Measurements from ENCODE around the gene SLC12A5. TPM values are rescaled to one million over a fixed set of nuclear protein-coding genes. Genes with fewer than 3 reads are reported as not detected.

The SLC12A5 gene
- total RNA-seq, 1 donor from 2014 or later: 5.1 TPM

DNA sequence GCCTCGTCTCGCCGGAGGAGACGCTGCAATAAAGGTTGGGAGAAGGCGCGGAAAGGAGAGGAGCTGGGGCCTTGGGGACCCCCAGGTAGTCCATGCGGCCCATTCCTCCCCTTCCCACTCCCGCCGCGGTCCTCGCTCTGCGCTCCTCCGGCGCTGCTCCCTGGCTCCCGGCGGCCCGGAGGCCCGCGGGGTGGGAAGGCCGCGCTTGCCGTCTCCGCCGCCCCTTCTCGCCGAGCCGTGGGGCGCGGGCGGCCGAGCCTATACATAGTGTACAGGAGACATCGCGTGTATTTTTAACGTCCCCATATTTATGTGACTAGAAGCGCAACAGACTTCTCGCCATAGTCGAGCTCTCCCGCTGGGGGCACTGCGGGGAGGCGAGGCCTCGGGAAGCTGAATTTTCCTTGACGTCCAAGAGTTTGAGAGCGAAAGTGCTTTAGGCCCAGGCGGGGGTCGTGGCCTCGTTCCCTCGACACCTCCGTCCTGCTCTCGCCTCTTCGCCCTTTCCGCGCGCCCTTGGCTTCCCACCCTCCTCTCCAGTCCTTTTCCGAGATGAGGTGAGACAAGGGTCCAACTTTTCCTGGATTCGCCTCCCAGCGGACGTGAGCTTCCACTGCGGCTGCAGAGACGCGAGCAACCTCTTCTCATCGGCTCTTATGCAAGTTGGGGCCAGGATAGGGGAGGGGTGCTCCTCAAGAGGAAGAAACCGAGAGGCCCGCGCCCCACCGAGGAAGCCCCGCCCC lies 29.0 kb downstream of the SLC12A5 start:
- Mint-ChIP-seq H3K27ac (no peak overlapping the region), H3K4me1 (ENCODE audit: unreplicated experiment) (no peaks in the 10 kb centered on the region), H3K4me3 (peak overlapping the region; percentile 78), H3K9me3 (no peaks in the 10 kb centered on the region), H3K36me3 (peaks cover 28% of the 10 kb centered on the region), H3K27me3 (peaks cover 70% of the 10 kb centered on the region)
- DNase-seq (ENCODE audit: extremely low spot score, unreplicated experiment): peak; percentile 68
- TF ChIP-seq, protein P1, sequence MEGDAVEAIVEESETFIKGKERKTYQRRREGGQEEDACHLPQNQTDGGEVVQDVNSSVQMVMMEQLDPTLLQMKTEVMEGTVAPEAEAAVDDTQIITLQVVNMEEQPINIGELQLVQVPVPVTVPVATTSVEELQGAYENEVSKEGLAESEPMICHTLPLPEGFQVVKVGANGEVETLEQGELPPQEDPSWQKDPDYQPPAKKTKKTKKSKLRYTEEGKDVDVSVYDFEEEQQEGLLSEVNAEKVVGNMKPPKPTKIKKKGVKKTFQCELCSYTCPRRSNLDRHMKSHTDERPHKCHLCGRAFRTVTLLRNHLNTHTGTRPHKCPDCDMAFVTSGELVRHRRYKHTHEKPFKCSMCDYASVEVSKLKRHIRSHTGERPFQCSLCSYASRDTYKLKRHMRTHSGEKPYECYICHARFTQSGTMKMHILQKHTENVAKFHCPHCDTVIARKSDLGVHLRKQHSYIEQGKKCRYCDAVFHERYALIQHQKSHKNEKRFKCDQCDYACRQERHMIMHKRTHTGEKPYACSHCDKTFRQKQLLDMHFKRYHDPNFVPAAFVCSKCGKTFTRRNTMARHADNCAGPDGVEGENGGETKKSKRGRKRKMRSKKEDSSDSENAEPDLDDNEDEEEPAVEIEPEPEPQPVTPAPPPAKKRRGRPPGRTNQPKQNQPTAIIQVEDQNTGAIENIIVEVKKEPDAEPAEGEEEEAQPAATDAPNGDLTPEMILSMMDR (conservative IDR thresholded peaks at IDR 0.05): peak; percentile 73

- Mint-ChIP-seq H3K4me1 (ENCODE audit: unreplicated experiment) (no peaks in the 10 kb centered on the region), H3K9me3 (no peaks in the 10 kb centered on the region), H3K27me3 (peaks cover 66% of the 10 kb centered on the region), H3K4me3 (peak overlapping the region; percentile 78), H3K27ac (no peak overlapping the region), H3K36me3 (peaks cover 34% of the 10 kb centered on the region)
- TF ChIP-seq, protein P1 (conservative IDR thresholded peaks at IDR 0.05): no peak
- DNase-seq (ENCODE audit: extremely low spot score, unreplicated experiment): peak; percentile 72
Observed at GRCh38 chr20:46058599-46059281, 29.7 kb downstream of the SLC12A5 start.

- no peak for DNase-seq (ENCODE audit: extremely low spot score, unreplicated experiment)
- no peaks in the 10 kb centered on the region for H3K4me1 Mint-ChIP-seq (ENCODE audit: unreplicated experiment)
- no peaks in the 10 kb centered on the region for H3K9me3 Mint-ChIP-seq
- no peak overlapping the region for H3K27ac Mint-ChIP-seq
- TF ChIP-seq, protein P1 (conservative IDR thresholded peaks at IDR 0.05): no peak
- peaks cover 52% of the 10 kb centered on the region for H3K27me3 Mint-ChIP-seq
- no peak overlapping the region for H3K4me3 Mint-ChIP-seq
- H3K36me3 Mint-ChIP-seq: peaks cover 50% of the 10 kb centered on the region
Observed at GRCh38 chr20:46060301-46060881, 31.4 kb downstream of the SLC12A5 start.

DNA sequence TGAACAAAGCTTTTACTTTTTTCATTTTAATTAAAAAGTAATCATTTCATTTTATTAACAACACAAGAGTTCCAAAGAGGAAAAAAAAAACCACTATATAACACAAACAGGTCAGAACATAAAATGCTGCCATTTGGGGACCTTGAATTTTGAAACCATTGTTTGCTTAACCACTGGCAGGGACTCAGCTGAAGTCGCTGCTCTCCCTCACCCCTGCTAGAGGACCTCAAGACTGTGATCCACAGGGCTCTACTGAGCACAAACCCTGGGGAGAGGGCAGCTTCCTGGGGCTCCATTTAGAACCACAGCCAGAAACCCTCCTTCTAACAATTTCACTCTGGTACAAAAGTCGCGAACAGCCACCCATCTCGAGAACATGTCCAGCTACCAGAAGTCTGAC lies 32.0 kb downstream of the SLC12A5 start:
- Mint-ChIP-seq H3K27ac (no peak overlapping the region), H3K36me3 (peaks cover 50% of the 10 kb centered on the region), H3K4me3 (no peak overlapping the region), H3K9me3 (no peaks in the 10 kb centered on the region), H3K27me3 (peaks cover 46% of the 10 kb centered on the region), H3K4me1 (ENCODE audit: unreplicated experiment) (no peaks in the 10 kb centered on the region)
- DNase-seq (ENCODE audit: extremely low spot score, unreplicated experiment): no peak
- TF ChIP-seq, protein P1 (conservative IDR thresholded peaks at IDR 0.05): no peak

DNA sequence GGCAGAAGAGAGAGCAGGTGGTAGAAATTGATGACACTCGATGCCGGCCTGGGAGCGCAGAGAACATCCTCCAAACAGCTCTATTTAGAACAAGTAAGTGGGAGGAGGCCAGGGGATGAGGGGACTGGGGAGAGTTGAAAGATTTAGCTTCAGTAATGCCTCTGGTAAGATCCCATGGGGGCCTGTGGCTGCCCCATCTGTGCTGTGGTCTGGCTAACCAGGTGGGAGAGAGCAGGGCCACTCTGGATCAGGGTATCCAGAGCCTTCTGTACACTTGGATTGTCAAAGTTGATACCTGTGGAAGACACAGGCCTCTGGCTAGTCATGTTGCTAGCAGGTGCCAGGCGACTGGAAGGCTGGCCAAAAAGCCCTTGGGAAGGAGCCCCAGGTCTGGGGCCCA lies 33.1 kb downstream of the SLC12A5 start:
- H3K36me3 Mint-ChIP-seq: peaks cover 54% of the 10 kb centered on the region

More for the DNA sequence above, 33.1 kb downstream of the SLC12A5 start:
- DNase-seq (ENCODE audit: extremely low spot score, unreplicated experiment): no peak
- no peak overlapping the region for H3K4me3 Mint-ChIP-seq
- TF ChIP-seq, protein P1 (conservative IDR thresholded peaks at IDR 0.05): no peak
- no peaks in the 10 kb centered on the region for H3K4me1 Mint-ChIP-seq (ENCODE audit: unreplicated experiment)
- no peak overlapping the region for H3K27ac Mint-ChIP-seq
- H3K9me3 Mint-ChIP-seq: no peaks in the 10 kb centered on the region
- peaks cover 35% of the 10 kb centered on the region for H3K27me3 Mint-ChIP-seq
